Hindlimb muscle (tissue), 1 donor: ENCODE data around the gene SMAD7. TPM values are rescaled to one million over a fixed set of nuclear protein-coding genes. Genes with fewer than 3 reads are reported as not detected.

ENCODE experiments used
- DNase-seq: peaks from one replicate; pipeline ENCODE4 v3.0.0-alpha.2; 2013
- polyA plus RNA-seq: library from polyadenylated mRNA; unstranded; fragments of 120-200 nt; gene quantifications from one replicate; pipeline ENCODE4 v1.2.1, GENCODE V29; 2013; ENCODE audit not compliant: insufficient read length

SMAD7 gene
- polyA plus RNA-seq, 1 donor = 9.2 TPM

GRCh38 chr18:48893061-48893607 lies 57.6 kb downstream of the SMAD7 start:
- DNase-seq = no peak

GRCh38 chr18:48892146-48892855 lies 58.5 kb downstream of the SMAD7 start:
- DNase-seq = no peak

- no peak for DNase-seq
Measured at GRCh38 chr18:48891721-48892120, 59.0 kb downstream of the SMAD7 start.

- no peak for DNase-seq
Measured at GRCh38 chr18:48889981-48890762, 60.6 kb downstream of the SMAD7 start.

GRCh38 chr18:48889115-48889941 lies 61.4 kb downstream of the SMAD7 start:
- DNase-seq = no peak

- no peak for DNase-seq
Measured at GRCh38 chr18:48888773-48889080, 62.0 kb downstream of the SMAD7 start.

GRCh38 chr18:48887905-48888772 lies 62.6 kb downstream of the SMAD7 start:
- no peak for DNase-seq

- DNase-seq = no peak
Measured at GRCh38 chr18:48887294-48887904, 63.4 kb downstream of the SMAD7 start.

- no peak for DNase-seq
Measured at GRCh38 chr18:48886520-48887293, 64.1 kb downstream of the SMAD7 start.

GRCh38 chr18:48885924-48886400 lies 64.8 kb downstream of the SMAD7 start:
- no peak for DNase-seq

GRCh38 chr18:48885266-48885923 lies 65.4 kb downstream of the SMAD7 start:
- no peak for DNase-seq

GRCh38 chr18:48884771-48885170 lies 66.0 kb downstream of the SMAD7 start:
- no peak for DNase-seq

GRCh38 chr18:48884306-48884705 lies 66.5 kb downstream of the SMAD7 start:
- DNase-seq = no peak

- DNase-seq = no peak
Measured at GRCh38 chr18:48882379-48882778, 68.4 kb downstream of the SMAD7 start.

- no peak for DNase-seq
Measured at GRCh38 chr18:48880931-48881330, 69.8 kb downstream of the SMAD7 start.

GRCh38 chr18:48879008-48879431 lies 71.7 kb downstream of the SMAD7 start:
- DNase-seq = no peak

GRCh38 chr18:48878471-48878870 lies 72.3 kb downstream of the SMAD7 start:
- no peak for DNase-seq

- DNase-seq = no peak
Measured at GRCh38 chr18:48877941-48878340, 72.8 kb downstream of the SMAD7 start.

GRCh38 chr18:48876590-48876989 lies 74.2 kb downstream of the SMAD7 start:
- DNase-seq = no peak

- no peak for DNase-seq
Measured at GRCh38 chr18:48875942-48876511, 74.7 kb downstream of the SMAD7 start.
